Panc1 (cell line): ENCODE data around the gene CCDC28A. TPM values are rescaled to one million over a fixed set of nuclear protein-coding genes. Genes with fewer than 3 reads are reported as not detected.

Experiments used
- ATAC-seq: fragments of 200-7000 bp; cut with Tn5 transposase; 2 replicates; pipeline ENCODE4 v1.9.1; 2020; ENCODE audit warnings: mild to moderate bottlenecking, moderate library complexity
- BruUV-seq: library from RNA; stranded (reverse); fragments of 400-500 nt; replicated peaks from 2 replicates; lab custom pipeline; 2021; lab: Mats Ljungman, UMichigan
- CTCF ChIA-PET: fragments of 300-600 bp; sonication (Branson Sonifier 250); formaldehyde crosslinking; loops from one replicate; lab custom pipeline; 2022; ENCODE audit warnings: antibody characterized with exemption; lab: Charles Lee
- POLR2A ChIA-PET: fragments of 300-600 bp; sonication (Branson Sonifier 250); formaldehyde crosslinking; loops from one replicate; lab custom pipeline; 2022; ENCODE audit warnings: antibody characterized with exemption; lab: Charles Lee
- DNase-seq: peaks from one replicate; pipeline ENCODE4 v3.0.0-alpha.2; 2010; ENCODE audit warnings: low read depth, low spot score
- H3K27ac ChIP-seq: 2 replicates; pipeline ENCODE4 v1.5.1; 2011; ENCODE audit warnings: mild to moderate bottlenecking, low read length, inconsistent platforms
- H3K27me3 ChIP-seq: fragments of 200-500 bp; sonication (Bioruptor generic); 2 replicates; pipeline ENCODE4 v1.6.0; 2014; ENCODE audit warnings: low read length, inconsistent platforms; ENCODE audit not compliant: control insufficient read depth, insufficient read depth
- H3K36me3 ChIP-seq: fragments of 200-500 bp; sonication (Bioruptor generic); 2 replicates; pipeline ENCODE4 v1.5.1; 2014; ENCODE audit warnings: inconsistent platforms, mild to moderate bottlenecking, low read length, moderate library complexity; ENCODE audit not compliant: control insufficient read depth, insufficient read depth
- H3K4me1 ChIP-seq: 2 replicates; pipeline ENCODE4 v1.5.1; 2011; ENCODE audit warnings: inconsistent platforms, mild to moderate bottlenecking, low read length, moderate library complexity; ENCODE audit not compliant: control insufficient read depth, insufficient read depth
- H3K4me3 ChIP-seq, 2 experiments: 2 replicates each; pipeline ENCODE4 v1.5.1; 2011 to 2012; ENCODE audit warnings: low read depth in 2 of 2, low read length in 2 of 2, mild to moderate bottlenecking in 2 of 2, inconsistent platforms in 1 of 2, moderate library complexity in 1 of 2
- H3K9me3 ChIP-seq: fragments of 200-500 bp; sonication (Bioruptor generic); 2 replicates; pipeline ENCODE4 v1.5.1; 2014; ENCODE audit warnings: low read depth, mild to moderate bottlenecking, inconsistent platforms, low read length, moderate library complexity; ENCODE audit not compliant: control insufficient read depth, insufficient read depth
- CTCF ChIP-seq: fragments of 450-650 bp; IDR thresholded peaks from 2 replicates; pipeline ENCODE4 v1.5.1; 2017; ENCODE audit warnings: mild to moderate bottlenecking
- POLR2AphosphoS5 ChIP-seq: IDR thresholded peaks from 2 replicates; pipeline ENCODE4 v1.6.1; 2012; ENCODE audit warnings: mild to moderate bottlenecking, low read depth, low read length, moderate library complexity
- REST ChIP-seq, 2 experiments: IDR thresholded peaks; 2 replicates each; pipeline ENCODE4 v1.6.1; 2011 to 2012; ENCODE audit warnings: low read depth in 2 of 2, control low read depth in 1 of 2, low read length in 1 of 2, mild to moderate bottlenecking in 1 of 2, moderate library complexity in 1 of 2; ENCODE audit not compliant: insufficient read depth in 1 of 2
- SIN3A ChIP-seq: IDR thresholded peaks from 2 replicates; pipeline ENCODE4 v1.6.1; 2012; ENCODE audit warnings: low read depth, mild to moderate bottlenecking, low read length, moderate library complexity, borderline replicate concordance; ENCODE audit not compliant: insufficient read depth
- TCF7L2 ChIP-seq: IDR thresholded peaks from 2 replicates; pipeline ENCODE4 v1.6.1; 2011; ENCODE audit warnings: mild to moderate bottlenecking, low read depth, low read length, inconsistent platforms
- in situ Hi-C: cut with HindIII; loops from 2 replicates; pipeline ENCODE4 v1.10.0; 2016; ENCODE audit warnings: low sequenced_read_pairs, low pct_unique_long_range_greater_than_20kb
- intact Hi-C: fragments of 100-400 bp; cut with micrococcal nuclease; formaldehyde crosslinking; loops from one replicate; pipeline ENCODE4 v1.10.0; 2022; ENCODE audit not compliant: unreplicated experiment
- total RNA-seq: library from RNA; stranded (reverse); gene quantifications from one replicate; pipeline ENCODE4 v1.2.1, GENCODE V29; 2021; ENCODE audit not compliant: unreplicated experiment

Gene CCDC28A
- total RNA-seq, 1 experiment from 2014 or later, result 4.7 TPM

DNA sequence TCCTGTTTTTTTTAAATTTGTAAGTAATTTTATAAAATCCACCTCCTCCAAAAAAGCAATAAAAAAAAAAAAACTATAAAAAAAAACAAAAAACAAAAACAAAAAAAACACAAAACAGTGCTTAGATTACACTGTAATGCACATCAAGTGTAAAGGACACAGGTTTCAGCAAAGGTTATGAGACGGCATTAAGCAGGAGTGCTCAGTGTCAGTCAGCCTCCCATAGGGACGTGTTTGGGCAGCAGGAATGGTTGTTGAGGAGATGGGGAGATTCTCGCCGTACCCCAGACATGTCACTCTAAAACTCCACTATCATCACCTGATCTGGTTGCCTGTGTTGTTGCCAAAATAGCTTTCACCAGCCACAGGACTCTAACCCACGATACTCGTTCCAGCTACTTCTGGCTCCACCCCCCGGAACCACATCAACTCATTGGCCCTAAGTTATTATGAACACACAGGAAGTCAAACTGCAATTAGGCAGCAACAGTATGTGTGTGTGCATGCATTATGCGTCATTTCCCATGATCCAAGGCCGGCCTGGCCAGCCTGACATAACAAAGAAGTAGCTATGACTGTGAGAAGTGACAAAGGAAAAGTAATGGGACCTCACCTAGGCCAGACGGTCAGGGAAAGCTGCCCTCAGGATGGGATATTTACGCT is 51.0 kb downstream of the CCDC28A start:
- BruUV-seq, result no TSS peak
- no peak overlapping the region for H3K4me3 ChIP-seq
- no peaks in the 10 kb centered on the region for H3K27me3 ChIP-seq
- DNase-seq (no peak), ATAC-seq (no peak; the same call in 1 of the 2 replicates)
- ChIA-PET CTCF (no interaction called here), POLR2A (no interaction called here)
- H3K9me3 ChIP-seq, result no peaks in the 10 kb centered on the region
- intact Hi-C loops, result no loop called here
- no peak overlapping the region for H3K27ac ChIP-seq
- no peaks in the 10 kb centered on the region for H3K4me1 ChIP-seq
- no peaks in the 10 kb centered on the region for H3K36me3 ChIP-seq
- TF ChIP-seq TCF7L2 (no peak), POLR2AphosphoS5 (no peak), CTCF (no peak), SIN3A (no peak), REST (IDR thresholded peaks at IDR 0.05; ENCODE audit: insufficient read depth in 1 of 2, low read depth in 2 of 2, low read length in 1 of 2) (no peak)
- in situ Hi-C loops, result no loop called here

GRCh38 chr6:138830248-138830647 is 56.7 kb downstream of the CCDC28A start:
- in situ Hi-C loops, result no loop called here
- POLR2A ChIA-PET, result interaction anchor here (0.6 kb wide), 1 partner anchor 56 kb away, joined by 3 read pairs; no protein-coding TSS in a partner anchor
- BruUV-seq, result no TSS peak
- Histone ChIP-seq H3K4me1 (no peaks in the 10 kb centered on the region), H3K4me3 (no peak overlapping the region), H3K9me3 (no peaks in the 10 kb centered on the region), H3K27ac (no peak overlapping the region), H3K27me3 (no peaks in the 10 kb centered on the region), H3K36me3 (no peaks in the 10 kb centered on the region)
- no peak for TF ChIP-seq CTCF
- TF ChIP-seq POLR2AphosphoS5, result no peak
- no peak for TF ChIP-seq SIN3A
- no peak for TF ChIP-seq TCF7L2
- TF ChIP-seq REST (IDR thresholded peaks at IDR 0.05; ENCODE audit: insufficient read depth in 1 of 2, low read depth in 2 of 2, low read length in 1 of 2), result no peak
- intact Hi-C loops, result no loop called here
- CTCF ChIA-PET, result interaction anchor here (0.7 kb wide), 1 partner anchor 20 kb away, joined by 9 read pairs; no protein-coding TSS in a partner anchor
- DNase-seq (no peak), ATAC-seq (no peak)
